Measurements from ENCODE around the gene NUP35.

The NUP35 gene

GRCh38 chr2:183124222-183124956, at the start of gene NUP35:
Gene NUP35 (plus strand): TSS chr2:183124443. CDS start chr2:183124458, 15 bp downstream.
- peak; percentile 71 to 90 for DNase-seq (ENCODE audit: low read depth in 2 of 2, low spot score in 1 of 2)

DNA sequence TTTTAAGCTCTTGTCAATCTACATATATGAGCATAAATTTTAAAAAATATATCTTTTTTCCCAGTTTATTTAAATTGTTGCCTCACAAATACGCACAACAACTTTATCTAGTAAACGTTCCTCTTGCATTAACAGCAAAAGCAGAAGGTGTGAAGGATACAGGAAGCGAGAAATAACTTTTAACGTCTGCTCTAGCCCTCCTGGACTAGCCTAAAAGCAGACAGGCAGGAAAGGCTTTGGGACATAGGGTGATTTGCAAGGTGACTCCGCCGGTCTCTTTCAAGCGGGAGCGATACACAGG, 46.1 kb upstream of the NUP35 start:
- no peak for DNase-seq (ENCODE audit: low read depth in 2 of 2, low spot score in 1 of 2)

GRCh38 chr2:183078464-183079138, 45.6 kb upstream of the NUP35 start, which contains the start of gene DUSP19:
Gene DUSP19 (plus strand): TSS chr2:183078747. CDS start chr2:183078934, 187 bp downstream.
- DNase-seq (ENCODE audit: low read depth in 2 of 2, low spot score in 1 of 2) = peak; percentile 51 to 79

DNA sequence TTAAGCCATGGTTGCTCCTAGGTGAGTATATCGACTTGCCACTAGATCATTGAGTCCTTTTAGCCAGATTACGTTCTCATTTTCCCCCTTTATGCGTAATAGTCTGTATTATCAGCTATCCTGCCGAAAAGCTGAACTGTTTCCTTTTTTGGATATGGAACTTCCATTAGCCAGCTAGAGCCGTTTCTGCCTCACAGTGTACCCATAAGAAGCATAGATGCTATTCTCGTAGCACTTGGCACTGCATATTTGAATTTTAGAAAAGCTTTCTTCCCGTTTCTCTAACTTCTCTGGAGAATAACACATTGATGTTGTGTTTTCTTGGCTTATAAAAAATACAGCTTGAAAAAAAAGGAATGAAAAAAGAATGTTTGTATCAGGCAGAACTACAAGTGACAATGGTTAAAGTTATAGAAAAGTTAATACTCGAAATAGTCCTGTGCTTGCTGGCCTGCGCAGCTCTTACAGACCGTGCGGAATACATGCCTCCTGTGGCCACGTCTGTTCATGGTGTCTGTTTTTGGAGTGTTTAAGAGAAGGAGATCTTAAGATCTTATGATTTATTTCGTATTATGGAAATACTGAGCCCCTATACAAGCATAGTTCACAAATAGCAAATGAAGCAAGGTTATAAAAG, 45.0 kb upstream of the NUP35 start:
- no peak for DNase-seq (ENCODE audit: low read depth in 2 of 2, low spot score in 1 of 2)

GRCh38 chr2:183081911-183082310, 42.3 kb upstream of the NUP35 start:
- no peak for DNase-seq (ENCODE audit: low read depth in 2 of 2, low spot score in 1 of 2)

DNA sequence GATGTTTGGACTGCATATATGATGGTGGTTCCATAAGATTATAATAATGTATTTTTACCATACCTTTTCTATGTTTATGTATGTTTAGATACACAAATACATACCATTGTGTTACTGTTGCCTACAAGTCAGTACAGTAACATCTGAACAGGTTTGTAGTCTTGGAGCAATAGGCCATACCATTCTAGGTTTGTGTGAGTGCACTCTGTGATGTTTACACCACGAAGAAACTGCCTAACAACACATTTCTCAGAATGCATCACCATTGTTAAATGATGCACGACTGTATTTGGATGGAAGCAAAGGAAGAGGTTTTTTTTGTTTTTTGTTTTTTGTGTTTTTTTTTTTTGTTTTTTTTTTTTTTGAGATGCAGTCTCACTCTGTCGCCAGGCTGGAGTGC, 36.2 kb upstream of the NUP35 start:
- DNase-seq (ENCODE audit: low read depth in 2 of 2, low spot score in 1 of 2) = no peak

DNA sequence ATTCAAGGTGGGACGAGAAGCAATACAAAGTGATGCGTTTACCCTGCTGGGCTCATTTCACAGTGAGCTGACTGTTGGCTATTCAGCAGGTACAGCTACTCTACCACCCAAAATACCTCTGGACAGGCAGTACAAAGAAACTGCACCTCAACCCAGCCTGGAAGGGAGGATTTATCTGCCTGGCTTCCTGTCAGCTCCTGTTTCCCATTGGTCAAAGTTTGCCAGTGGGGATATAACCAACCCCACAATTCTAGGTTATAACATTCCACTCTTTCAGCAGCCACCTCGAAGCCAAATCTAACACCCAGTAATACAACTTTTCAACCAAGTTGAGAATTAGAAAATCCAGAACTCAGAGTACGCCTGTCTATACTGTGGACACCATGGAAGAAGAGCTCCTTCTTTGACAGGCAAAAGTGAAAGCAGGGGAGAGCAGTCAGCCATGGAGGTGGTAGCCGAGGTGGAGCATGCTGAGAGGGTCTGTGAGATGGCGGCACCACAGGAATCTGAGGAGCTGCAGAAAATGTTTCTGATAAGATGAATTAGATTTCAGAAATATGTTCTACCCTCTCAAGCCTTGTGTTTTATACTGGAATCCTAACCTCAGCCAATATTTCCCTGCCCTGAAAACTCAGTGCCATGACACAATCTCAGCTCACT, 34.9 kb upstream of the NUP35 start:
- DNase-seq (ENCODE audit: low read depth in 2 of 2, low spot score in 1 of 2) = no peak

DNA sequence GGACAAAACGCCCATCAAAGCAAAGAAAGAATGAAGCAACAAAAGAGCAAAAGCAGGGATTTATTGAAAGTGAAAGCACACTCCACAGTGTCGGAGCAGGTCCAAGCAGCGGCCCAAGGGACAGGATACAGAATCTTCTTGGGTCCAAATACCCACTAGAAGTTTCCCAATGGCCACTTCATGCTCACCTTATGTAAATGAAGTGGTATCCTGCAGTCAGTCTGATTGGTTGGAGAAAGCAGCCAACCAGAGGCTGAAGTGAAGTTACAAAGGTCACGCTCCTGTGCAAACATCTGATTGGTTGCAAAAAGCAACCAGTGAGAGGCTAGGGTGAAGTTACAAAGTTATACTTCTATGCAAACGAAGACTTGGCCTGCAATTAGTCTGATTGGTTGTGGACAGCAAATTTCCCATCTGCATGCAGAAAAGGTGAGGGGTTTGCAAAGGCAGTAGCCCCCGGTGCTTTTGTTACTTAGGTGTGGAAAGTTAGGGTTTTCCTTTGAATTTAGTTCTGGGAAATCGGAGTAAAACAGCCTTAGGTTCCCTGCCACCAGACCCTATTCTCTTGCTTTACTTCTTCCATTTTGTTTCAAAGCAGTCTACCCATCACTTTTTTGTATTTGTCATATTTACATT, 32.8 kb upstream of the NUP35 start:
- DNase-seq (ENCODE audit: low read depth in 2 of 2, low spot score in 1 of 2) = no peak

- no peak for DNase-seq (ENCODE audit: low read depth in 2 of 2, low spot score in 1 of 2)
Observed at GRCh38 chr2:183091954-183092345, 32.3 kb upstream of the NUP35 start.

DNA sequence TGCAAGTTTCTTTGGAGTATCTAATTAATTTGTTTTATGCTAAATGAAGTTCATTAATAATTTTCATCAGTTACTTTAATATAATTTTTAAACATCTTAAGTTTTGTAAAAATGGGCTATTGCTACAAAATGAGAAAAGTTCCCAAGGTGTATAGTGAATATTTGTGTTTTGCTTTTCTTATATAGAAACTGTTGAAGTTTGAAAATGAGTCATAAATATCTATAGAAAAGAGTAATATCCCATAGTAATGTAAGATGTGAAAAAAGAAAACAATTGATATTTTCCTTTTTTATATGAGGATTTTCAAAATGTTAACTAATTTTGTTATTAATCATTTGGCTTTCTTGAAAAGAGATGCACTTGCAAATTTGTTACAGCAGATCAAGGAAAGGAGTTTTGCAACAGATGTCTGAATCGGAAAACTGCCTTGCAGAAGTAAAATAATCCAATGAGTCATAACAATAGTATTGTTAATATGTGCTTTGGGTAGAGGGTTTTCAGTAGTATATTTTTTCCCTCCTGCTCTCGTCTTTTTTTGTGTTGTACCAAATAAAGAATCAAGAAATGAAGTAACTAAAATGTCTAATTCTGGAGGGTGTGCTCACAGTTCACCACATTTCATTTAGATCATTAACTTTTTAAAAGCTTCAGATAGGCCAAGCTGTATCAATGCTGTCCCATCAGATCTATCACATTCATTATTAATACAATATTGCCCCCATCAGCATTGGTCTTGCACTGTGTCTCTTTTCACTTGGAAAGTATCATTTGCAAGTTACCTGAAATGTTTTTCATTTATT, 30.2 kb upstream of the NUP35 start:
- DNase-seq (ENCODE audit: low read depth in 2 of 2, low spot score in 1 of 2) = no peak

DNA sequence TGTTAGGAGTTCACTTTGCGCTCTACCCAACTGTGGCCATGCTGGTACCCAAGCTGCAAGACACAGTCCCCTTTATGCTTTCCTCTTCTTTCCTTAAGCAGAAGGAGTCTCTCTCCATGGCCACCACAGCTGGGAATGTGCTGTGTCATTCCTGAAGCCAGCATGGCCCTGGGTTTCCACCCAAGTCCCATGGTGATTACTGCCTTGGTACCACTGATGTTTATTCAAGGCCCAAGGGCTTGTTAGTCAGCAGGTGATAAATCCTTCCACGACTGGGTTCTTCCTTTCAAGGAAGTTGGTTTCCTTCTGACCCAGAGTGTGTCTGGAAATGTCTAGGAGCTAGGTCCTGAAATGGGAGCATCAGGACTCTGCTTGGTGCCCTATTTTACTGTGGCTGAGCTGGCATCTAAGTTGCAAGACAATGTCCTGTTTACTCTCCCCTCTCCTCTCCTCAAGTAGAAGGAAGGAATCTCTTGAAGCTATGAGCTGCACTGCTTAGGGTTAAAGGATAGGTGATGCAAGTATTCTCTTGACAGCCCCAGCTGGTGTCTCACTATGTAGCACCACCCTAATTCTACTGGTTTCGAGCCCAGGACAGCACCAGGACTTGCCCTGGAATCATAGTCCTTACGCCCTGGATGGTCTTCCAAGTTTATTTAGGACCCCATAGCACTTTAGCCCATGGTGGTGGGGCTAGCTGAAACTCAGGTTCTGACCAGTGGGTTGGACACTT, 18.7 kb upstream of the NUP35 start:
- DNase-seq (ENCODE audit: low read depth in 2 of 2, low spot score in 1 of 2) = no peak

DNA sequence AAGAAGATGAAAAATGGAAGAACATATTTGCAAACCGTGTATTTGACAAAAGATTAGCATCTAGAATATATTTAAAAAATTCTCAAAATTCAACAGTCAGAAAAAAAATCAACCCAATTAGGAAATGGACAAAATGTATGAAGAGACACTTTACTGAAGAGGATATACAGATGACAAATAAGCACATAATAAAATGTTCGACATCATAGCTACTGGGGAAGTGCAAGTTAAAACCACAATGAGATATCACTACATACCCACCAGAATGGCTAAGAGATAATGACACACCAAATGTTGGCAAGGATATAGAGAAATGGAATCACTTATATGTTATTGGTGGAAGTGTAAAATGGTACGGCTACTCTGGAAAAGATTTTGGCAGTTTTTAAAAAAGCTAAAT, 11.7 kb upstream of the NUP35 start:
- no peak for DNase-seq (ENCODE audit: low read depth in 2 of 2, low spot score in 1 of 2)

DNA sequence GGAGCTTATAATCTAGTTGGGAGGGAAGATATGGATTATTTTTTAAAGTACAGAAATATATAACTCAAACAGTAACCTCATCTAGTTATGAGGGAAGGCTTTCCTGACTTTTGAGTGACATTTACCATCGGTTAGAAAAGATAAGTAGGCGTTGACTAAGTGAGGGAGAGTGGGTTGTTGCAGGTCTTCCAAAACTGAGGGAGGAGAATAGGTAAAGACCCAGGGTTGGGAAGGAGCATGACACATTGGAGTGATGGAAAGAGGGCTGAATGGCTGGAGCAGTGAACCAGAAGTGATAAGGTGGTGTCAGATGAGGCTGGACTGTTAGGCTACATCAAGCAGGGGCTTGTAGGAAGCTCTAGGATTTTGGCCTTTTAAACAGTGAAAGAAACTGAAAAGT, 10.6 kb upstream of the NUP35 start:
- no peak for DNase-seq (ENCODE audit: low read depth in 2 of 2, low spot score in 1 of 2)

- DNase-seq (ENCODE audit: low read depth in 2 of 2, low spot score in 1 of 2) = no peak
Observed at GRCh38 chr2:183117226-183117625, 7.0 kb upstream of the NUP35 start.

- DNase-seq (ENCODE audit: low read depth in 2 of 2, low spot score in 1 of 2) = no peak
Observed at GRCh38 chr2:183123117-183123958, 905 bp upstream of the NUP35 start.

DNA sequence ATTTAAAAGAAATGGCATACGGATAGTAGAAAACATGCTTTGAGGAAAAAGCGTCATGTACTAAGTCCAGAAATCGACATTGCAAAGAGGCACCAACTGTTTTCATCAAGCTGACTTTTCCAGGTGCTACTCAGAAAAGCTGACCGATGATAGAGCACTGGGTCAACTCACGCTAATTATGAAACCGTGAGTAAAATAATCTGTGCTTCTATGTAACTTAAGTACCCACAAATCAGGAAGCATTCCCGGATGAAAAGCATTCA, 353 bp upstream of the NUP35 start:
- DNase-seq (ENCODE audit: low read depth in 2 of 2, low spot score in 1 of 2) = no peak

DNA sequence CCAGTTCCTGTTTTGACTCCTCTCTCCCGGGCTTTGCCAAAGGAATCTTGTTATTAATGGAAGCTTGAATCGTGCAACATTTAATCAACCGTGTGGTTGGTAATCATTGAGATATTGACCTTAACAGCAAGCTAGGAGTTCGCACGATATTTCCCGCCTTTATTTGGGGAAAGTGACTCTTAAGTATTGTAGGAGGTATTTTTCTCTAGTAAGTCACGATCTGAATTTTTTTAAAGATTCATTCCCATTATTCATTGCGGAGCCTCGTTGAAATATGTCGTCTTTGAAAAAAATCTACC, 663 bp downstream of the NUP35 start:
- DNase-seq (ENCODE audit: low read depth in 2 of 2, low spot score in 1 of 2) = no peak

DNA sequence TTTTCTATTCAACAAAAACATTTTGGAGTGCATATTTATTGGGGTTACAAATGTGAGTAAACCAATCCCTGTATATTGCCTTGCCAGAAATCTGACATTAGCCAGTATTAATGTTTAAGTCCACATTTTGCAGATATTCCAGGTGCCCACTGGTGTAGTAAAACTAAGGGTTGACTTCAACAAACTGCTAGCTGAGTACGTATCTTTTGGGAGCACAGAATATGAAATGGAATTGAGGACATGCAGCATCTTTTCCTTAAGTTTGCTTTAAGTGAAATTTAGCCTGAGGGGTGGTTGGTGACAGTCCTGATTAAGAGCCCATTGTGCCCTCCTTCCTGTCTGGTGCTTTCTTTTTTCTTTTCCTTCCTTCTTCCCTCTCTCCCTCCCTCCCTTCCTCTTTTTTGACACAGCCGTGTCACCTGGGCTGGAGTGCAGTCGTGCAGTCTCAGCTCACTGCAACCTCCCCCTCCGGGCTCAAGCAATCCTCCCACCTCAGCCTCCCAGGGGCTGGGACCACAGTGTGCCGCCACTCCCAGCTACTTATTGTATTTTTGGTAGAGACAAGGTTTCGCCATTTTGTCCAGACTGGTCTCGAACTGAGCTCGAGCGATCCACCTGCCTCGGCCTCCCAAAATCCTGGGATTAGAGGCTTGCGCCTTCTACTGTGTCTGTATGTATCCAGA, 1.6 kb downstream of the NUP35 start:
- no peak for DNase-seq (ENCODE audit: low read depth in 2 of 2, low spot score in 1 of 2)

DNA sequence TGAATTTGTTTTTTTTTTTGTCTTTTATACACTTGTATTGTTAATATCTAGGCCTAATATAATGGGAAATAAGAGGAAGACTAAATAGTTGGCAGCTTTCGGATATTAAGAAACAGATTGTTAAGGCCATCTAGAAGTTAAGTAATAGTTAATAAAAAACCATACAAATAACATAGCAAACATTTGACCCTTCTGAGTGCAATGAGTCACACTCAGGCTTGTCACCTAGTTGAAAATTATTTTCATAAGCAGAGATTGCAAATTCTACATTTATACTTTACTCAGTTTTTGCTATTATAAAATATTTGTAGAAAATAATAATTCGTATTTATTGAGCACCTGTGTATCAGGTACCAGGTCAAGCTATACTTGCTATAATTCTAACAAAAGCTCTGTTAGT, 2.4 kb downstream of the NUP35 start:
- no peak for DNase-seq (ENCODE audit: low read depth in 2 of 2, low spot score in 1 of 2)
